Mucosa of gallbladder (tissue), 1 donor: ENCODE measurements around the gene COG7. TPM values are rescaled to one million over a fixed set of nuclear protein-coding genes. Genes with fewer than 3 reads are reported as not detected.
"Not testable (repeated sequence)": the region's sequence is repeated elsewhere in the genome, so short reads cannot be mapped to it uniquely, and the experiment has no call there.

Source experiments
- DNase-seq: peaks from one replicate; pipeline ENCODE4 v3.0.0-alpha.2; 2020; ENCODE audit warnings: low spot score
- total RNA-seq: library from RNA; stranded (reverse); gene quantifications from one replicate; pipeline ENCODE4 v1.2.1, GENCODE V29; 2021
- donor health status: DM: no; HTN: no; CAD: no.

COG7 gene
- total RNA-seq, 1 donor from 2014 or later: 27.4 TPM

DNA sequence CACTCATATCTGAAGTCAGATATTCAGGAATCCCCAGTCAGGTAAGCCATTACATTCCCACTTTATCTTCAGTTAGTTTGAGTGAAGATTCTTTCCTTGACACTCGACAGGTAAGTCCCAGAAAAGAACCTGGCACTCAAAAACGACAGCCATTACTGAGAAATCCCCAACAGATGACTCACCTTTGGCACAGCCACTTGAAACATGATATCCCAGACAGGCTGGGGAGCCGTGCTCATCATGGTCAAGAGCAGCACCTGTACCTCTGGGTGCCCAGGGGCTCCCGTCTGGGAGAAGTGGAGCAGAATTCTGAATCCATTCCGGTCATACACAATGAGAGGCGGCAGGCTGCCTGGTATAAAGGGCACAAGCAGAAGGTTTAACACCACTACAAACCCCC is 16.8 kb upstream of the COG7 start:
- no peak for DNase-seq

DNA sequence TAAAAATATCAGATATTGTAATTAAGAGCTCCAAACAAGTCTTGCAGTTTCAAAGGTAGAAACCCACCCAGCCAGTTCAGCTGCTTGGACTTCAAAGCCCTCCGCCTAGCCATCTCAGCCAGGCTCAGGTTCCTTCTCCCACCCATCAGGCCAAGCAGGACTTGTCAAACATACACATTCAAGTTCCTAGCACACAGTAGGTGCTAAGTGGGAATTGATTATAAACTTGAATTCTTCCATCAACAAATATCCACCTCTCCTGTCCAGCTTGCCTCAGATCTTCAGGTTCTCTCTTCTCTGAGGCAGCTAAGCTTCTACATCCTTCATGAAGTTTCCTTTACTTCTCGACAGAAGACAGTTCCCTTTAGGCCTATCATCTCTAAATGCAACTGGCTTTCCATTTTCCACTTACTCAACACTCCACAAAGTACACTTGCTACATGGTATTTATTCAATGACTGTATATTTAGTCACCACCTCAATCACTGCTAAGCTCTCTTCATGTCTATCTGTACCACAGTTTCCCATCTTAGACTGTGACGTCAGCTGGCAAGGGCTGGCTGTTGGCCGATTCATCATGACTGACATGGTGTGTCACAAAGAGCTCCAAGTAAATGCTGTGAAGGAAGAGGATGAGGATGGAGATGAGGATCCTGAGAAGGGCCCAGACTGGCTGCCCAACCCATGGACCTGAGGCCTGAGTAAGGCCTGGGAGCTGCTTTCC is 13.3 kb upstream of the COG7 start:
- DNase-seq: no peak

DNA sequence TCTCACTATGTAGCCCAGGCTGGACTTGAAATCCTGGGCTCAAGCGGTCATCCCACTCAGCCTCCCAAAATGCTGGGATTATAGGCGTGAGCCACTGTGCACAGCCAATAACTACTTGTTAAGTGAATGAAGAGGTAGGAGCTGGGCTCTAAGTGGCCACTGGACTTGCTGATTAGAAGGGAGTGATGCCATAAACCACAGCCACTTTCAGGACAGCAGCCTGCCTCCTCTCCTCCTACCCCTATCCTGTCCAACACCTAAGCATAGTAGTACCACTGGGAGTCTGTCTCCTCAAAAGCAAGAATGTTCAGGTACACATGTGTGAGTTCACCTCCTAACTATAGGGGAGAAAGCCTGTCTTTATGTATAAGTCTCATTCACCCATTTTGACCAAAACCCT is 12.2 kb upstream of the COG7 start:
- no peak for DNase-seq

GRCh38 chr16:23464196-23464595 is 11.2 kb upstream of the COG7 start:
- no peak for DNase-seq

DNA sequence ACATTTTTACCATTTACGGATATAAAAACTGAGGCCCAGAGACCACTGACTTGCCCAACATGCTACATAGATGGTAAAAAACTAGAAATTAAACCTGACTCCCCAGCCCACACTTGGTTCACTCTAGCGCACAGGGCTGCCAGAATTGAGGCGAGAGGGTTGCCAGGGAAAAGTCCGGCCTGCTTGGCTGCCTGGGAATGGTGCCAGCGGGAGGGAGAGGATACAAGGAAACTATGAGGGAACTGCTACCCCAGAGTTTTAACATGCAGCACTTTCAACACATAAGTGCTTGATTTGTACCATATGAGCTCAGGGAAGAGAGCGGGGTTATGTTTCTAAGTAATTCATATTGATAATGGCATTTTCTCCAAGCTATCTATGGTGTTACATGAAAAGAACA is 10.0 kb upstream of the COG7 start:
- DNase-seq: peak; percentile 80

- DNase-seq: no peak
These were observed 506 bp upstream of the COG7 start for GRCh38 chr16:23453338-23454052.

- no peak for DNase-seq
These were observed 793 bp downstream of the COG7 start for GRCh38 chr16:23452221-23452571.

DNA sequence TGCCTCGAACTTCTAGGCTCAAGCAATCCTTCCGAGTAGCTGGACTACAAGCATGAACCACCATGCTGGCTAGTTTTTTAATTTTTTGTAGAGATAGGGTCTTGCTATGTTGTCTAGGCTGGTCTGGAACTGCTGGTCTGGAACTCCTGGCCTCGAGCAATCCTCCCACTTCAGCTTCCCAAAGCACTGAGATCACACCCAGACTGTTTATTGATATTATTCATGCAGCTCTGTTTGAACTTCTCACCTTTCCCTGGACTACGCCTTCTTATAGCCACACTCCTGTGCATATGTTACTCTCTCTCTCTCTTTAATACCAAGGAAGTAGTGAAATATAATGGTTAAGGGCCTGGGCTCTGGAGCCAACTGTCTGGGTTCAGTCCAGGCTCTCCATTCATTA is 4.6 kb downstream of the COG7 start:
- DNase-seq: no peak

DNA sequence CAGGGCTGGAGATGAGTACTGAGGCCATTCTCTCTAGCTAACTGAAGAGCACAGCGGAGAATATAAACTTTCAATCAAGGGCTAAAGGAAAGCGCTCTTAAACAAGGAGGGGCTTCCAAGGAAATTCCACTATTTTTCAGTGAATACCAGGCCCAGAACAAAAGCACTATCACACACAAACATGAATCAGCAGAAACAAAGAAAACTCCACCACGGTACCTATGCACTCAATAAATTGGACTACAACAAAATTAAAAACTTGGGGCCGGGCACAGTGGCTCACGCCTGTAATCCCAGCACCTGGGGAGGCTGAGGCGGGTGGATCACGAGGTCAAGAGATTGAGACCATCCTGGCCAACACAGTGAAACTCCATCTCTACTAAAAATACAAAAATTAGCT is 15.4 kb downstream of the COG7 start:
- DNase-seq: not testable (repeated sequence)

GRCh38 chr16:23436951-23437350 is 16.0 kb downstream of the COG7 start:
- no peak for DNase-seq

GRCh38 chr16:23435500-23435899 is 17.5 kb downstream of the COG7 start:
- DNase-seq: peak; percentile 32

GRCh38 chr16:23434380-23434779 is 18.6 kb downstream of the COG7 start:
- DNase-seq: peak; percentile 16

DNA sequence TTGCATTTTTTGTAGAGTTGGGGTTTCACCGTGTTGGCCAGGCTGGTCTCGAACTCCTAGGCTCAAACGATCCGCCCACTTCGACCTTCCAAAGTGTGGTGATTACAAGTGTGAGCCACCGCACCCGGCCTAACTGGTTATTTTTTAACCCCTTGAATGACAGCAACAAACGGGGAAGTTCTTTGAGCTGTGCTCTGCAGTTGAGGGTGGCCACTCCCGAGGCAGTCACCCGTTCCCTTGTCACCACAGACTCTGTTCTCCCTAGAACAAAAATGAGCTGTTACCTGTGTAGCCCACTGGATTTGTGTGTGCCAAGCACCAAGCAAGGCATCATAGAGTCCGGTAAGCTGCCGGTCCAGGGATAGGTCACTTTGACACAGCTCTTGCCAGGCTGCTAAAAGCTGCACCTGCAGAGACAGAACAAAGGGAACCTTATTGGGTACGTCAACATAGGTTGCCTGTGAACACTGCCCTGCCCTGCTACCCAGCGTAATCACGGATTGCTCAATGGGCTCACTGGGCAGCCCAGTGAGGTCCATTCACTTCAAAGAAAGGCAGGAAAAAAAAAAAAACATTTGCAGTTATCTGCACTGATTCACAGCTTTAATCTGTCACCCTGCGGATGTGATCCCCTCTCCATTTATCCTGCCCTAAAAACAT is 19.6 kb downstream of the COG7 start:
- no peak for DNase-seq

DNA sequence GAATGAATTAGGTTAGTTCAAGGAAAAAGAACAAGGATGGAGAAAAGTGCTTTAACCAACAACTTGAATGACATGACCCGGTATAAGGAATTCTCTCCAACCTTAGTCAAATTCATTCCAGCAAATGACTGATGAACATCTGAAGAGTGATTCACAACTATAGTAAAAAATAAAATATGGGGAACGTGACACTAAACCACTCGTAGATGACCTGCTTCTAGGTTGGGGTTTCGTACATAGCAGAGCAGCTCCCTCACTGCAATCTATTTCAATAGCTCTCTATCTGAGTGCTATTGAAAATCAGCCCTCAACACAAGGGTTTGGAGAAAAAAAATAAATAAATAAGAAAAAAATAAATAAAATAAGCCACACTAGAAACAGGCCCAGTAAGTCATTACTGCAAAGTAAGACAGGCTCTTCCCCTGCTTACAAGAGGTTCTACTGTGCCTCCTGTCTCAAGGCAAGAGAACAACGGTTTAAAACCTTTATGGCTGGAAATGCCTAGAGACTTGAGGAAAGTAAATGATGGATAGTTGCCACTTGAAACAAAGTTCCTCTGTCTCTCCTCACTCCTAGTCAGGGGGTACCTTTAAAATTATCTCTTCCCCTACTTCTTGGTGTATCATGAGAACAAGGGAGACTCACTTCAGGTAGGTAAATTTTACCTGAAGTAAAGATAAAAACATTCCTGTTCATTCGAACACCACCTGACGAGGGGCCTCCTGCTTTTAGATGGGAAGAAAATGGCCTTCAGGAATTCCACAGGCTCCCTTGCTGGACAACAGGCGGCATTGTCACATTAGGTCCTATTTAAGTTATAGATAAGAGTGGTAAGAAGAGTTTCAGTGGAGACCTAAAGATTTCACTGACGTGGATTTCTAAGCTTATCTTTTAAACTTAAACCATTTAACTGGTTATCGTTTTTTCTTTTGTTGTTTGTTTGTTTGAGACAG is 20.5 kb downstream of the COG7 start:
- no peak for DNase-seq

- DNase-seq: no peak
These were observed 24.6 kb downstream of the COG7 start for GRCh38 chr16:23428351-23428750.

- peak; percentile 21 for DNase-seq
These were observed 28.6 kb downstream of the COG7 start for GRCh38 chr16:23424292-23424958.

DNA sequence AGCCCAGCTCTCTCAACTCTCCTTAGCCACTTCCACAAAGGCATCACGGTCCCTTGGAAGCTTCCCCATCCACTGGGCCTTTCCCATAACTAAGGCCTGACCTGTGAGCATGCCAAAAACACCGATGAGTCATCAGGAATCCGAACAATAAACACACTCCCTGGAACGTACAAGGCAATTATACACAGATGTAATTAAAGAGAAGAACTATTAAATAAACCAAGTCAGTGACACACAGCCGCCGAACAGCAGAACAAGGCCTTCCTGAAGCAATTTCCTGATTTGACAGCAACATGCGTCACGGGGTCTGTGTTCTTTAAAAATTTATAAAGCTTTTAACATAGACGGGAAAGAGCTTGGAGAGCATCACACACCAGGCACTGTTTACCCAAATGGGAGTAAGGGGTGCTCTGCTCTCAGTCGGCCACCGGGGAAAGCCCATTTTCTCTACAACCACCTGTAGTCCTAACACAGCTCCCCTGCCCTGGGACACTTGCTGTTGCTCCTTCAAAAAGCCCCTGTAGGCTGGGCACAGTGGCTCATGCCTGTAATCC is 29.4 kb downstream of the COG7 start:
- peak; percentile 85 for DNase-seq

DNA sequence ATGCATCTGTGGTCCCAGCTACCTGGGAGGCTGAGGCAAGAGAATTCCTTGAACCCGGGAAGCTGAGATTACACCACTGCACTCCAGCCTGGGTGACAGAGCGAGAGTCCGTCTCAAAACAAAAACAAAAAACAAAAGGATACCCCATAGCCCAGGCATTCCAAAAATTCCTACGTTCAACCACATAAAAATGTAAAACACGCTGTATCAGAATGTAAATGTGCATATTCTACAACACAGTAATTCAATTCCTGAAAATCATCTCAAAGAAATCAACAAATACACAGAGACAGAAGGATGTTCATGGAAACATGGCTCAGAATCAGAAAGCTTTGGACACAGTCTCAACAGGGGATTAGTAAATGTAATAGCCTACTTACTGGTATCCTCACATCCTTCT is 33.0 kb downstream of the COG7 start:
- DNase-seq: no peak

GRCh38 chr16:23416816-23417215 is 36.2 kb downstream of the COG7 start:
- no peak for DNase-seq

DNA sequence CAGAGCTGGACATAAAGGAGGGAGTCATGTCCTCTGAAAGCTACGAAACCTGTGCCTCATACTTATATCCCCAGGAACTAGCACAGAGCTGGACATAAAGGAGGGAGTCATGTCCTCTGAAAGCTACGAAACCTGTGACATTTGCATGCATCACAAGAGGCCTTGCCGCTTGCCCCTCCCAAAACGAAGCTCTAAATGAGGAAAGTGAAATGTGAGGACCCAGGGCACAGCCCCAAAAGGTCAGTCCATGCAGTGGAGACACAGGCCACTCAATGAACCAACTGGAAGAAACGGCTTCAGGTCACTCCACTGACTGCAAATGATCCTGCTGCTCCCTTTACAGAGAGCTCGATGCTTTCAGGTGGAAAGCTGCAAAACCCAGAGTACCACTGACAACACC is 38.3 kb downstream of the COG7 start:
- DNase-seq: no peak

DNA sequence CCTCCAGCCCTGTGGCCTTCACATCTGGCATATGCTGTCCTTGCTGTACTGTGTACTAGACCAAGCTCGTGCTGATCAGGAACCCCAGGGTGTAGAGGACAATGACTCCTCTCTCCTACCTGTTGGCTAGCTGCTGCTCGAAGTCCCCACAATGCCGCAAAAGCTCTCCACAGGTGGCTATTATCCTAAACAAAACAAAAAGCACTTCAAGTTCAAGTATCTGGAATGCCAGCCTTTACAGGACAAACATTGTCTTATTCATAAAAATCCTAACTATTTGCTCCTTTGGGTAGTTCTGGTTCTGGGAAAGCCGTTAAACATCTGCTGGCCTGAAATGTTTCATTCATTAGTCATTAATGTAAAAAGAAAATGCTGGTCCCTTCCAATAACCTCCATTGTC is 42.8 kb downstream of the COG7 start:
- no peak for DNase-seq
